CD4-positive, alpha-beta T cell treated with Interleukin-6 for 4 hours (primary cell): Measurements from ENCODE around the gene SYF2.
"Not testable (repeated sequence)": the region's sequence is repeated elsewhere in the genome, so short reads cannot be mapped to it uniquely, and the experiment has no call there.

Source experiments
- DNase-seq: peaks from one replicate; pipeline ENCODE4 v3.0.0-alpha.2; 2020; ENCODE audit warnings: mixed read lengths

The SYF2 gene

DNA sequence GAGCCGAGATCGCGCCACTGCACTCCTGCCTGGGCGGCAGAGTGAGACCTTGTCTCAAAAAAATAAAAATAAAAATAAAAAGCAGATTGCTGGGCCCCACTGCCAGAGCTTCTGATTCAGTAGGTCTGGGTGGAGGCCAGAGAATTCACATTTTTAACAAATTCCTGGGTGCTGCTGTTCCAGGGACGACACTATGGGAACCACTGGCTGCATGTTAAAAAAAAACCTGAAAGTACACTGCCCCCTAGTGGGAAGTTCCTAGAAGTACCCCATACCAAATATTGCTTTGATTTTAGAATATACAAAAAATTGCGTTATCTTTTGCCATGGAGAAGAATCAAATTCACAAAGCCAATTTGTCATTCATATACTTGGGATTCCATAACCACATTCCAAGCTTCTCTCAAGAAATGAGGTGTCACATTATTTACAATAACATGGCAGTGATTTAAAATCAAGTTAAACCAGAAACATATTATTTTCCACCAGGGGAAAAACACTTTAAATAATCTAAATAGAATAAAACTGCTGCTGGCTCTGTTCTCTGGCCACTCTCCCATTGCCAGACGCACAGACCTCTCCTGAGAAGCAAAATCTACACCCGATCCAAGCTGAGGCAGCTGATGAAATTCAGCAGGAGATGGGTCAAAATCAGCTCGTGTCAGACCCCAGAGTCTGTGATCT, 27.4 kb downstream of the SYF2 start:
- peak; percentile 19 for DNase-seq

DNA sequence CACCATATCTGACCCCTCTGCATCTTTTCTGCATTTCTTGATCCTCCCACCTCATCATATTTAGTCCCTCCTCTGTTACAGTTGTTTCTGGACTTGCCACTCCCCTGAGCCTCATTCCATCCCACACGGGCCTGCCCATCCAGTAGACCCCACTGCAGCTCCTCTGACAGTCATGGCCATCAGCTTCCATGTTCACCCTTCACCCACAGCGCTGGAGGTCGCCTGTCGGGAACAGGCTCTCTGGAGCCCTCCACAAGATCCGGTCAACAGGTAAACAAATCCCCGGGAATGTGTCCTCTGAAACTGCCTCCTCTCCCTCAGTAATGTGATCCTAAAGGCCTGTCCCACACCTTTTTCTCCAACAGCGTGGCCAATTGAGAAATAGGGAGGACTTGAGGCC, 31.3 kb downstream of the SYF2 start:
- DNase-seq, result no peak

DNA sequence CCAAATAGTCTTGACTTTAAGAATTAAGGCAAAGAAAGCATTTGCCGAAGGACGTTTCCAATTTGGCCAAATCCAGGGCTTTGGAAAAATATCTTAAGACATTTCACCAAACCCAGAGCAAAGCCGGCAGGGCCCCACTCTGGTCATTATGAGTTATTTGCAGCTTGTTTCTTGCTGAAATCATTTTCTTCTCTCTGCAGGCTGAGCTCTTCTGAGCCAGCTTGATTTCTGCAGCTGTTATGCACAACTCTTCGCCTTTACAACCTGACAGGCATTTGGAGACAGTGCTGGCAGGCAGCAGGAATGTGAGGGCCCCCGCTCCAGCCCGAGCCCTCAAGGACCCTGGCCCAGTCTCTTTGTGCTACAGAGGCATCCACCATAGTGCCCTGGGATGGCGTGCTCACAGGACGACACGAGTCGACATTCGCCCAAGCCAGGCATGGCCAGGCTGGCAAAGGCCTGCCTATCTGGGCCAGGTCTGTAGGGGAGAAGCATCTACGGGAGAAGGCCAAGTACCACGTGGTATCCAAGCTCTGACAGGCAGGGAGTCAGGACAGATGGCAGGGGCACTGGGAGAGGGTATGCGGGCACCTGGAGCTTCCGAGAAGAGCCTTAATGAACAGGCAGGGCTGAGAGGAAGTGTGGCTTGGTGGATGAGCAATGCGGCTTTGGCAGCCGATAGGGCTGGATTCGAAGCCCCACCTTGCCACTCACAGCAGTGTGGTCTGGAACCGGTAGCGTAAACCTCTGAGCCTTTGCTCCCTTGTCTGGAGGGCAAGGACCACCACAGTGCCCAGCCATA, 32.3 kb downstream of the SYF2 start:
- DNase-seq, result no peak

DNA sequence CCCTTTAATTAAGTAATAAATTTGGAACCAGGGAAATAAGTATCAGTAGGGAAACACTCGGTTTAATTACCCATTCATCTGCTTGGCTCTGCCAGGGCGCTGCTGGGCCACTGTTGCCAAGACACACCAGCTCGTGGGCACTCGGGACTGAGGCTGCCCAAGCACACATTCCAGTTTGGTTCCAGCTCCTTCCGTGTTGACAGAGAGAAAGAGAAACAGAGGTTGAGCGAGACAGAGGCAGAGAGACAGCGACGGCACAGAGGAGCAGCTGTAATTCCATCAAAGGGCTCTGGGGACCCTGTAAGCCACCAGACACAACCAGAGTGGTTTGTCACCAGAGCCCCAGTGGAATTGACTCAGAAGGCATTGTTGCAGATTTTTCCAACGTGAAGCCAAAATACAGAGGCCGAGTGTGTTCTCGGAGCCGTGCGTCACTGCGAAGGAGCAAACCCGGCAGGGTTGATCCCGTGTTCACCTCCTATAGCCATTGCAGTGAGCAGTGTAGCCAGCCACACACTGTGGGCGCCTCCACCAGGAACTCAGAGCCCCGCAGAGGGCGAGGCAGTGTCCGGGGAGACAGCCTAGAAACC, 33.5 kb downstream of the SYF2 start:
- DNase-seq, result no peak

DNA sequence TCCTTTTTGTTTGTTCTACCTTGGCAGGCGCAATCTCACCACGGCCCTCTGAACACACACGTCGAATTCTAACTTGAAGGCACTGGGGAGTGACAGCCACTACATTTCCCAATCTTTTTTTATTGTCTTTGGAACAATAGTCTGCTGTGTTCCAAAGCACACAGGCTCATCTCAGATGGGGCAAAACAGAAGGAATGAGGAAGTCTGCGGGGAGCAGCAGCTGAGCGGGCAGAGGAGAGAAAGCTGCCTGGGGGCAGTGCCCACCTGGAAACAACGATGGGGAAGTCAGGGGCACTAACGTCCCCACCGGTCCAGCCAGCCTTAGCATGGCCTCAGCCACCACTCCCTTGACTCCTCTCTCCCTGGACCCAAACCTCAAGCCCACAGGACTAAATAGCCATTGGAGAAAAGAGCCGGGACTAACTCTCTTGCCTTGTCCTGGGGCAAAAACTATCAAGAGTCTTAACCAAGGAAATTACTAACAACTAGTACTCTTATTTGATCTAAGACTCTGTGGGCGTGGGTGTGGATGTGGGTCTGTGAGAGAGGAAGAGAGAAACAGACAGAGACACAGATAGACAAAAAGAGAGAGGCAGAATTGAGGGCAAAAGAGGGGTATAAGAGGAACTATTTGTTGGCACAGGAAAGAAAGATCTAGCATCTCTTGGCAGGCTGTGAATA, 34.2 kb downstream of the SYF2 start:
- peak; percentile 7 for DNase-seq

DNA sequence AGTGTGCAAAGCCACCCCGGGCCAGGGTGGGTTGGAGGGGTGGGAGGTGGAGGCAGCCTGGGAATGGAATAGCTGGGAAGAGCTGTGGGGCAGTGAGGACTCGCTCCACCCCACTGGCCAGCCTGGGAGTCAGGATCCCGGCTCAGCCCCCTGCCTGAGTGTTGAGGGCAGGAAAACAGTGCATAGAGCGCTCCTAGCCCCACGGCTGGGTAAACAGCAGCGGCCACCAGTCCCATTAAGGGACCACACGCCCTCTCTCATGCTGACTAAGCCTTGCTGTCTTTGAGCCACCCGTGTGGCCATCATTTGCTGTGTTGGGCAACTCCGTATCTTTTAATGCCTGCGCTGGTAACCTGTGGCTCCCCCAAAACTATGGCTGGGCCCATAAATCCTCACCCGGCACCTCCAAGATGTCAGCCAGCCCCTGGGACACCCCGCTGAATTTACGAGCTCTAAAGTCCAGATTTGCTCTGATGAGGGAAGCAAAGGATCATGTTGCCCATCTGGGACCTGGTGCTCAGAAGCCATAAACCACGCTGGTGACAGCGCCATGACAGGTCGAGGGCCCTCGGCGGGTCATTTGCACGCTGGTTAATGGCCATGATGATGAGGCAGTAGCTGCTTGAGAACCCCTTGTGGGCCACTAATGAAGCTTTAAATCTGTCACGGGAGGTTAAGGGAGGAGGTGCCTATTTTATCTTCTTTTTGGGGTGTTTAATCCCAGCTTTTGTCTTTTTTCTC, 34.9 kb downstream of the SYF2 start:
- no peak for DNase-seq

DNA sequence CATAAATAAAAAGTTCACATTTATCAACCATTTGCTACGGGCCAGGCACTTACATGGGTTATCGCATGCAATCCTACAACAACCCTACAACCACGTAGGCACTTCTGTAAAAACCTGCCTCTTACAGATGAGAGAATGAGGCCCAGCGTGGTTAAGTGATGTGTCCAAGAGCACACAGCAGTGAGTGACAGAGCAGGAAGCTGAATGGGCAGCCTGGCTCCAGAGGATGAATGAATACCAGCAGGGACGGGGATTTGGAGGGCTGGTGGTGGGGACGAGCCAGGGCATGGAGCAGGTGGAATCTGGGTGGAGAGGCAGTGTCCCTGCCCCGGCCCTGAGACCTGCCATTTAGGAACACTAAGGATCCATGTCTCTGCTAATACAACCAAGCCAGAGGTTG, 35.5 kb downstream of the SYF2 start:
- no peak for DNase-seq

DNA sequence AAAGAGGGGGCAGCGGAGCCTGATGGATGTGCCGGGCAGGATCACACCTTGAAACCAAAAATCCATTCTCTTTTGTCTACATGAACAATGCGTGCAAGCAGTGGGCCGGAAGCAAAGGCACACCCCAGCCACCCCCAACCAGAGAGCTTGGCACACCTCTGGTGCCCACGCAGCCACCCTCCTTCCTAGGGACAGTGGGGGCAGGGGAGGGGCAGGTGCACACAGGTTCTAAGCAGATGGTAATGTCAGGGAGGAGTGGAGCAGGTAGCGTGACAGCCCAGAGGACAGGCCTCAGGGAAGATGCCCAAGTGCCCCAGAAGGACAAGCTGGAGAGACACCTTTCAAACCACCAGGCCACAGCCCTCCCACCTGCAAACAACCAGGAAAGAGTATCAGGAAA, 36.5 kb downstream of the SYF2 start:
- DNase-seq, result no peak

DNA sequence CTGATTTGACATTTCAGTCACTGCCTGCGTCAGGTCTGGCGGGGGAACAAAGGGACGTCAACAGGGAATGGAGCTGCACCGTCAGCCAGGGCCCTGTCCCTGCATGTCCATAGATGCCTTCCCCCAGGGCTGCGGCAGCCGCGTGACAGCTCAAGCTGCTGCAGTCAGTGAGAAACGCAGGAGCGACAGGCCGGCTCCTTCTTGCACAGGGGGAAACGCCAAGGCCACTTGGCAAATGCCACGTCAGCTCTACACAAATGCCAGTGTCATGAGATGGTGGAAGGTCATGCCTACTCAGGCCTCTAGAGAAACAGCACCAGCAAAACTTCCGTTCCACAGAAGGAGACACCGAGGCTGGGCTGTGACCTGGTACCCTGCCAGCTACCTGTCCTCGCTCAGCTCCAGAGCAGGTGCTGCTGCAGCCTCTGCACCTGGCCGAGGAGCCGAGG, 37.7 kb downstream of the SYF2 start:
- DNase-seq, result no peak

DNA sequence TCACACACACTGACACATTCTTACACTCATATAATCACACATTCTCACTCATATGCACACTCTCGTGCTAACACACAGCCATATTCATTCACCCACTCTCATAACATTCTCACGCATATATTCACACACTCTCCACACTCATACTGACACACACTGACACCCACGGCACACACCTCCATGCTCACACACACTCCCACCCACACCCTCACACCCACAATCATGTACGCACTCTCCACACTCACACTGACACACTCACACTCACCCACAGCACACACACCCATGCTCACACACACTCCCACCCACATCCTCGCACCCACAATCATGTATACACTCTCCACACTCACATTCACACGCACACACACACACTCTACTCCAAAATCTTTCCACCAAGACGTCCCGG, 38.2 kb downstream of the SYF2 start:
- DNase-seq, result no peak

DNA sequence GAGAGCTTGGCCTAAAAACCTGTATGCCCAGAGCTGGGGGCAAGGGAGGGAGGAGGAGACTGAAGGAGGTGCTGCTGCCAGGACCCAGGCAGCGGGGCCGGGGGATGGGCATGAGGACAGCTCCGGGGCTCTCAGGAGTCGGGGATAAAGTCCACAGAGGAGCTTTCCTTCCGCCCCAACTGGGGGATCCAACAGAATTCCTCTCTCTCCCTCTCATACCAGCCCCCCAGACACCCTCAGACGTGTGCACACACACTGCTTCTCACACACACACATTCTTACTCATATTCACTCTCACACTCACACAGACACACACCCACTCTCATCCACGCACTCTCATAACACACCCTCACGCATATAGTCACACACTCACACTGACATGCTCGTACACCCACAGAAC, 39.1 kb downstream of the SYF2 start:
- DNase-seq, result no peak

DNA sequence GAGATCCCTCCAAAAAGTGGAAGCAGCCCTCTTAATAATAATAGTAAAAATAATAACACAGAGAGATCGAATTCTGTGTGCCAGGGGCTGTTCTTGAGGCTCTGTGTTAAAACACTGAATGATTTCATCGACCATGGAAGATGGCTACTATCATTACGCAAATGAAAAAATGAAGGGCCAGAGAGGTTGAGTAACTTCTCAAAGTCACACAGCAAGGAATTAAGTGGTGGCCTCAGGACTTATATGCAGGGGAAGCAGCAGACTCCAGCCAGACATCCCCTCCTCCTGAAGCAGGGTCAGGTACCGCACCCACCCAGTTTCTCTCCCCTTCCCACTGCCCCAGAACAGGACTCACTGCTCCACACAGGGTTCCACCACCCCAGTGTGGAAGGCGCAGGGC, 40.1 kb downstream of the SYF2 start:
- no peak for DNase-seq

DNA sequence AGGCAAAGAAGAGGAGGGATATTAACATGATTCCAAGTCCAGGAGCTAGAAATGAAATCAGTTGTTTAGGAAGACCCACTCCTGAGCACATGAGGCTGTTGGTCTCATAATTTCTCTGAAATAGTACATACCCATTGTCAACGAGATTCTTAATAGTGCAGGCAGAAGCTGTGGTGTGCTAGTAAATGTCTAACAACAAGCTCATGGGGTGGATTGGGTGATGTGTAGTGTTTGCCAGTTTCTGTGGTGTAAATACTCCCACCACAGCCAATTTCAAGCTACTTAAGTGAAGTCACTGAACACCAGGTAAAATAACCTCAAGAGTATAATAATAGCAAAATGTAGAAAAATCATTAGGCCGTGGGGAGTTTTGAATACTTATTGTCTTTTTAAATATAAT, 42.0 kb downstream of the SYF2 start:
- DNase-seq, result no peak

DNA sequence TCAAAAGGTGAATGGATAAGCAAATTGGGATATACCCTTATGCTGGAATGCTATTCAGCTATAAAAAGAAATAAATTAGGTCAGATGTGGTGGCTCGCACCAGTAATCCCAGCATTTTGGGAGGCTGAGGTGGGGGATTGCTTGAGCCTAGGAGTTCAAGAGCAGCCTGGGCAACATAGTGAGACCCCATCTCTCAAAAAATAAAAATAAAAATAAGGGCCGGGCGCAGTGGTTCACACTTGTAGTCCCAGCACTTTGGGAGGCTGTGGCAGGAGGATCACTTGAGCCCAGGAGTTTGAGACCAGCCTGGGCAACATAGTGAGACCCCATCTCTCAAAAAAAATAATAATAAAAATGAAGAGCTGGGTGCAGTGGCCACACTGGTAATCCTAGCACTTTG, 44.4 kb downstream of the SYF2 start:
- DNase-seq, result not testable (repeated sequence)

DNA sequence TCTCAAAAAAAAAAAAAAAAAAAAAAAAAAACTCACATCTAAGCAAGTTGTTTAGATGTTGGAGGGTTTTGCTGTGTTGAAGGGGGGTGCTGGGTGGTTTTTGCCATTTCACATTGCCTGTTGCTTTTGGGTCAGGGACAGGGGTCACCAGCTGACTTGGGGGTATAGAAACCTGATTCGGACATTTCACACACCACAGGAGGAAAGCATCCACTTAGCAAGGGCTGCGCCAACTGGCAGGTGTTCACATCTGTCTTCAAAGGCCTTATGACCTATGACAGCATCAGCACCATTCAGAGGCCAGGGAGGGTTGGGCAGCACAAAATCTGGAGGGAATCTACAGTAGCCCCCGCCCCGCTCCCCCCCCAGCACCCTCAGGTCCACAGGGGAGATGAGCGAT, 45.2 kb downstream of the SYF2 start:
- DNase-seq, result no peak

DNA sequence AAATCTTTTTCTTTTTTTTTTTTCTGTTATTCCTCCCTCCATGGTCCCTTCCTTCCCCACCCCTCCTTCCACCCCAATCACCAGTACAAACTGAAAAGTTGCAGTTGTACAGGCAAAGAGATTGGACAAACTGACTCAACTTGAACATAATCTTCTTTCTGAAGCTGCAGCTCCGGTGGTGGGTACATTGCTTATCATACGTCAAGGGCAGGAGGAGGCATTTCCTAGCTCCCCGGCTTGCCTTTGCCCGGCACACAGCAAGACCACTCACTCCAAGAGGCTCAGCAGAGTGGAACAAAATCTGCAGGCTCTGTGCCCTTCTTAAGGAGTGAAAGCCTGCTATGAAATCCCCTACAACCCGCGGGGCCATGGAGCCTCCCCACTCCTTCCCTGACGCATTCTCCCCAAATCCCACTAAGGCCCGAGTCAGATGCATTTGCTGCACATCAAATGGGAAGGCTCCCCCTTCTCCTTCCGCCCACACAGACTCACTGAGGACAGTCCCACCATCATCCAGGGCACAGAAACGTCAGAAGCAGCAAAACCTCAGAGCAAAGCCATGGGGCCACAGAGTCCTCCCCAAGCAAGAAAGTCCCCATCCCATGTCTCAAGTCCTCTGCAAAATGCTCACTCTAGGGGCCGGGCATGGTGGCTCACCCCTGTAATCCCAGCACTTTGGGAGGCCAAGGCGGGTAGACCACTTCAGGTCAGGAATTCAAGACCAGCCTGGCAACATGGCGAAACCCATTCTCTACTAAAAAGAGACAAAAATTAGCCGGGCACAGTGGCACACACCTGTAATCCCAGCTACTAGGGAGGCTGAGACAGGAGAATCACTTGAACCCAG, 45.9 kb downstream of the SYF2 start:
- DNase-seq, result no peak

DNA sequence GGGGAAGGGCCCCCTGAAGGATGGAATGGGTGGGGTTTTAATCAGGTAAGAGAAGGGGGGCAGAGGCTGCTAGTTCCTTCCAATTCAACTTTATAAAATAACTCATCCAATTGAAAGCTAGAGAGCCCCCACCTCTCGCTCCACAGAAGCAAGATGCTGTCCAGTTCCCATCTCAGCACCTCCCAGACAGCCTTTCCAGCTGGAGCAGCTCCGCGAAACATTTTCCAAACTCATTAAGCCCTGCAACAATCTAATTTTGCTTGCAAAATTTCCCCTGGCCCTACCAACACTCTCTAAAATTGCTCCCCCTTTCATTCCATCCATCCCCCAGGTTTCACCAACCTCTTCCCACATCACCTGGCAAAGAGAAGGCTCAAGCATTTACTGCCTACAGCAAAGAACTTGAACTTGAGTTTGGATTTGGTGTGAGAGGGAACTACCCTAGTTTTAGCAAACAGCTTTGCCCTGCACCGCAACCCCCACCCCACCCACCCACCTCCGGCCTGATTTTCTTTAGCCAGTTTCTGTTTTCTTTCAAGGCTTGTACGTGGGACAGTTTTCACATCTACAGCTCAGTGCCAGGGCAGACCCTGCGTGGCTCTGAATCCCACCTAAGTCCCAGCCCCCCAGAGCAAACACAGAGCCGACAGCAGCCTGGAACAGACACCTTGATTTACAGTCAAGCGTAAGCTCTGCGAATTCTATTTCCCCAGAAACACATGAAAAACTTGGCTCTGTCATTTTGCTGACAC, 46.7 kb downstream of the SYF2 start:
- no peak for DNase-seq

DNA sequence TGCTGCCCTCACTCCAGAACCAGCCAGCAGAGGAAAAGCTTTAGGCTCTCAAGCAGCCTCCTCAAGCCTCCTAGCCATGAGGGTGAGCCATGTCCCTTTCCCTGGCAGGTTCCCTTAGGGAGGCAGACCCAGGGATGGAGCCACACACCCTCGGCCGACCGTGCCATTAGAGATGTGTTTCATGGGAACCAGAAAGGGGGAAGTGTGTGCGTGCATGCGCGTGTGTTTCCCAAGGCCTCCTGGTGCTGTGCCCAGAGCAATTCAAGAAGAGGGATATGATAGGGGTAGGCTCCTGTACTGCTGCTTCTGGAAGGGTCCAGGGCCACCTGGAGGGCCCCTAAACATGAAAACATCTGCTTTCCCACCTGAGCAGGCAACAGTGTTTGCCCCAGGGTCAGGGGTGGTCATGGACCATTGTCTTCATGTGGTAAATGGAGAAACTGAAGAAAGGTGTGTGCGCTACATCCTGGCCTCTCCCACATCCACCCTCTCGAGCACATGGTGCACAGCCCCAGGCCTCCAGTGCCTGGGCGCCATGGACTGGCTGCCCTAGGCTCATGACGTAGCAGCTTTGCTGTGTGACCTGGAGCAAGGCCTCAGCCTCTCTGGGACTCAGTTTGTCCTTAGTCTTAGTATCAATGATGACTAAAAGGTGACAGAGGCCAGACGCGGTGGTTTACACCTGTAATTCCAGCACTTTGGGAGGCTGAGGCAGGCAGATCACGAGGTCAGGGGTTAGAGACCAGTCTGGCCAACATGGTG, 48.1 kb downstream of the SYF2 start:
- no peak for DNase-seq

DNA sequence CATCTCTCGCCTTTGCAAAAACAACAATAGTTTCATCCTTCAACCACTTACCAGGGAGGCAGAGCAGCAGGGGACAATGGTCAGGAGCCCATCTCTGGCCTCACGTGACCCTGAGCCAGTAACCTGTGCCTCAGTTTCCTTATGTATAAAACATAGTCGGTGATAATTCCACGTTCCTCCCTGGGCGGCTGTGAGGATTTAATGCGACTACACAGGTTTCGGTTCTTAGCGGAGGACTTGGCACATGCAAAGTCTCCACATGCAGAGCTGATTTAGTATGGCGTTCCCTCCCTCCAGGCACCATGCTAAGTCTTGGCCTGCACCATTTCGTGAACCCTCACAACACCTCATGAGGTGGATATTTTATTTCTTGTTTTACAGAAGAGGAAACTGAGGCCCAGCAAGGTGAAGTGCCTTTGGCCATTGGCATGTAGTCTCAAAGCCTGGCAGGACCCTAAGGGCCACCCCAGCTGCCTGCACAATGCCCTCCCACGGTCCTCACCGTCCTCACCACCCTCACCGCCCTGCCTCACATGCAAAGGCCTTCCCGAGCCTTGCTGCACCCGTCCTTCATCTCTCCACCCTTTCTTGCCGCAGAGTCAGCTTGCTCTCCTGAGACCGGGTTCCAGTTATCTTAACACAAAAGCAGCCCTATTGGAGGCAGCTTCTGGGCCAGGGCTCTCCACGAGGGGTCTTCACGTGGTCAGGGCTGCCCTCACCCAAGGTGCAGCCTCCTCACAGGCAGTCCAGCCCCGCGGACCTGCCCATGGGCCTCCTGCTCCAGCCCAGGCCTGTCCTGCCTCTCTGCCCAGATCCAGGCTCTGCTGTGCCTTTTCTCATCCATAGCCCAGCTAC, 48.9 kb downstream of the SYF2 start:
- no peak for DNase-seq
